ENCODE data around the gene FXR1. TPM values are rescaled to one million over a fixed set of nuclear protein-coding genes. Genes with fewer than 3 reads are reported as not detected.

FXR1 gene
- total and polyA plus RNA-seq, 4 donors: 18.6 to 72.9 (median 46.6) TPM

- no peak for DNase-seq (ENCODE audit: low spot score)
- H3K9ac ChIP-seq (ENCODE audit: low read depth in 1 of 2, low read length in 2 of 2): no peak overlapping the region
- no peaks in the 10 kb centered on the region for H3K27me3 ChIP-seq (ENCODE audit: control insufficient read depth in 4 of 4, insufficient read depth in 4 of 4, low read length in 3 of 4)
- H3K4me1 ChIP-seq (ENCODE audit: control insufficient read depth in 4 of 4, insufficient read depth in 4 of 4, low read length in 3 of 4): no peaks in the 10 kb centered on the region
- H3K4me3 ChIP-seq (ENCODE audit: low read depth in 1 of 3, low read length in 3 of 3): no peak overlapping the region
- no peak for TF ChIP-seq CTCF (IDR thresholded peaks at IDR 0.05; ENCODE audit: low read depth, low read length, missing input control)
- TF ChIP-seq HNF4A (conservative IDR thresholded peaks at IDR 0.05): no peak
- TF ChIP-seq REST (IDR thresholded peaks at IDR 0.05): no peak
- no peak for TF ChIP-seq RAD21 (IDR thresholded peaks at IDR 0.05)
- TF ChIP-seq JUND (IDR thresholded peaks at IDR 0.05): no peak
- TF ChIP-seq MAX (IDR thresholded peaks at IDR 0.05): no peak
- TF ChIP-seq NR2F2 (IDR thresholded peaks at IDR 0.05): no peak
- TF ChIP-seq FOXA1 (IDR thresholded peaks at IDR 0.05): no peak
- TF ChIP-seq GABPA (IDR thresholded peaks at IDR 0.05 in 1 of 2, conservative IDR thresholded peaks at IDR 0.05 in 1 of 2): no peak
- TF ChIP-seq ZBTB33 (IDR thresholded peaks at IDR 0.05): no peak
- H3K9me3 ChIP-seq (ENCODE audit: control insufficient read depth in 4 of 4, low read length in 3 of 4): peaks cover 0 to 5% (median 2%) of the 10 kb centered on the region in 4 donors
- H3K27ac ChIP-seq (ENCODE audit: low read depth in 1 of 2, low read length in 2 of 2): no peak overlapping the region
- no peaks in the 10 kb centered on the region for H3K36me3 ChIP-seq (ENCODE audit: control insufficient read depth in 4 of 4, insufficient read depth in 3 of 4, low read depth in 1 of 4, low read length in 3 of 4)
These were observed 112.7 kb downstream of the FXR1 start for GRCh38 chr3:181025204-181025603.

GRCh38 chr3:181030948-181031347 is 118.5 kb downstream of the FXR1 start:
- no peaks in the 10 kb centered on the region for H3K27me3 ChIP-seq (ENCODE audit: control insufficient read depth in 4 of 4, insufficient read depth in 4 of 4, low read length in 3 of 4)
- no peaks in the 10 kb centered on the region for H3K36me3 ChIP-seq (ENCODE audit: control insufficient read depth in 4 of 4, insufficient read depth in 3 of 4, low read depth in 1 of 4, low read length in 3 of 4)
- TF ChIP-seq NR2F2 (IDR thresholded peaks at IDR 0.05) (no peak), CTCF (IDR thresholded peaks at IDR 0.05; ENCODE audit: low read depth, low read length, missing input control) (no peak), JUND (IDR thresholded peaks at IDR 0.05) (no peak), RAD21 (IDR thresholded peaks at IDR 0.05) (no peak), ZBTB33 (IDR thresholded peaks at IDR 0.05) (no peak), FOXA2 (IDR thresholded peaks at IDR 0.05) (no peak), HNF4A (conservative IDR thresholded peaks at IDR 0.05) (peak in 1 of 2 donors; percentile 12), HNF4G (IDR thresholded peaks at IDR 0.05) (no peak), SP1 (IDR thresholded peaks at IDR 0.05) (no peak), RXRA (IDR thresholded peaks at IDR 0.05) (no peak), ATF3 (IDR thresholded peaks at IDR 0.05) (no peak), YY1 (IDR thresholded peaks at IDR 0.05) (peak; percentile 41), EGR1 (IDR thresholded peaks at IDR 0.05; ENCODE audit: low read depth in 2 of 2) (no peak)
- peaks cover 0 to 4% (median 0%) of the 10 kb centered on the region in 4 donors for H3K9me3 ChIP-seq (ENCODE audit: control insufficient read depth in 4 of 4, low read length in 3 of 4)
- H3K4me3 ChIP-seq (ENCODE audit: low read depth in 1 of 3, low read length in 3 of 3): no peak overlapping the region
- H3K4me1 ChIP-seq (ENCODE audit: control insufficient read depth in 4 of 4, insufficient read depth in 4 of 4, low read length in 3 of 4): peaks cover 0 to 3% (median 0%) of the 10 kb centered on the region in 4 donors
- H3K9ac ChIP-seq (ENCODE audit: low read depth in 1 of 2, low read length in 2 of 2): no peak overlapping the region
- H3K27ac ChIP-seq (ENCODE audit: low read depth in 1 of 2, low read length in 2 of 2): no peak overlapping the region
- DNase-seq (ENCODE audit: low spot score): no peak
